ENCODE results near the gene PKN1. TPM values are rescaled to one million over a fixed set of nuclear protein-coding genes. Genes with fewer than 3 reads are reported as not detected.

PKN1 gene
- total and polyA plus RNA-seq, 9 of the 15 experiments (the other 6 are each of a cell fraction or from before 2014, with no cell fraction given), result 0.30 to 228 (median 77.5) TPM

GRCh38 chr19:14407605-14408484, 25.3 kb upstream of the PKN1 start (continued):
- TF ChIP-seq ERF (CRISPR knock-in tag; IDR thresholded peaks at IDR 0.05) (0 out of 2 replicates have a peak, but pooled peaks have one; percentile 9), MCM3 (IDR thresholded peaks at IDR 0.05) (no peak), AFF1 (IDR thresholded peaks at IDR 0.05; ENCODE audit: low read depth in 1 of 2, partially characterized antibody in 2 of 2) (no peak), CBFB (CRISPR knock-in tag; IDR thresholded peaks at IDR 0.05) (no peak), JUNB (CRISPR knock-in tag; conservative IDR thresholded peaks at IDR 0.05) (no peak), POLR3G (IDR thresholded peaks at IDR 0.05; ENCODE audit: extremely low read depth, insufficient read length, insufficient replicate concordance) (no peak), KHSRP (IDR thresholded peaks at IDR 0.05) (no peak), NCOA2 (IDR thresholded peaks at IDR 0.05; ENCODE audit: partially characterized antibody in 2 of 2) (no peak), RBFOX2 (IDR thresholded peaks at IDR 0.05; ENCODE audit: low read depth, low read length) (peak; percentile 72), SRSF3 (IDR thresholded peaks at IDR 0.05; ENCODE audit: insufficient read depth, low read length) (no peak), HBP1 (CRISPR knock-in tag; IDR thresholded peaks at IDR 0.05) (peak; percentile 78; the same call in 1 of the 2 replicates)
- TF ChIP-seq, protein P1, sequence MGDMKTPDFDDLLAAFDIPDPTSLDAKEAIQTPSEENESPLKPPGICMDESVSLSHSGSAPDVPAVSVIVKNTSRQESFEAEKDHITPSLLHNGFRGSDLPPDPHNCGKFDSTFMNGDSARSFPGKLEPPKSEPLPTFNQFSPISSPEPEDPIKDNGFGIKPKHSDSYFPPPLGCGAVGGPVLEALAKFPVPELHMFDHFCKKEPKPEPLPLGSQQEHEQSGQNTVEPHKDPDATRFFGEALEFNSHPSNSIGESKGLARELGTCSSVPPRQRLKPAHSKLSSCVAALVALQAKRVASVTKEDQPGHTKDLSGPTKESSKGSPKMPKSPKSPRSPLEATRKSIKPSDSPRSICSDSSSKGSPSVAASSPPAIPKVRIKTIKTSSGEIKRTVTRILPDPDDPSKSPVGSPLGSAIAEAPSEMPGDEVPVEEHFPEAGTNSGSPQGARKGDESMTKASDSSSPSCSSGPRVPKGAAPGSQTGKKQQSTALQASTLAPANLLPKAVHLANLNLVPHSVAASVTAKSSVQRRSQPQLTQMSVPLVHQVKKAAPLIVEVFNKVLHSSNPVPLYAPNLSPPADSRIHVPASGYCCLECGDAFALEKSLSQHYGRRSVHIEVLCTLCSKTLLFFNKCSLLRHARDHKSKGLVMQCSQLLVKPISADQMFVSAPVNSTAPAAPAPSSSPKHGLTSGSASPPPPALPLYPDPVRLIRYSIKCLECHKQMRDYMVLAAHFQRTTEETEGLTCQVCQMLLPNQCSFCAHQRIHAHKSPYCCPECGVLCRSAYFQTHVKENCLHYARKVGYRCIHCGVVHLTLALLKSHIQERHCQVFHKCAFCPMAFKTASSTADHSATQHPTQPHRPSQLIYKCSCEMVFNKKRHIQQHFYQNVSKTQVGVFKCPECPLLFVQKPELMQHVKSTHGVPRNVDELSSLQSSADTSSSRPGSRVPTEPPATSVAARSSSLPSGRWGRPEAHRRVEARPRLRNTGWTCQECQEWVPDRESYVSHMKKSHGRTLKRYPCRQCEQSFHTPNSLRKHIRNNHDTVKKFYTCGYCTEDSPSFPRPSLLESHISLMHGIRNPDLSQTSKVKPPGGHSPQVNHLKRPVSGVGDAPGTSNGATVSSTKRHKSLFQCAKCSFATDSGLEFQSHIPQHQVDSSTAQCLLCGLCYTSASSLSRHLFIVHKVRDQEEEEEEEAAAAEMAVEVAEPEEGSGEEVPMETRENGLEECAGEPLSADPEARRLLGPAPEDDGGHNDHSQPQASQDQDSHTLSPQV (IDR thresholded peaks at IDR 0.05), result no peak
- TF ChIP-seq, protein P2, sequence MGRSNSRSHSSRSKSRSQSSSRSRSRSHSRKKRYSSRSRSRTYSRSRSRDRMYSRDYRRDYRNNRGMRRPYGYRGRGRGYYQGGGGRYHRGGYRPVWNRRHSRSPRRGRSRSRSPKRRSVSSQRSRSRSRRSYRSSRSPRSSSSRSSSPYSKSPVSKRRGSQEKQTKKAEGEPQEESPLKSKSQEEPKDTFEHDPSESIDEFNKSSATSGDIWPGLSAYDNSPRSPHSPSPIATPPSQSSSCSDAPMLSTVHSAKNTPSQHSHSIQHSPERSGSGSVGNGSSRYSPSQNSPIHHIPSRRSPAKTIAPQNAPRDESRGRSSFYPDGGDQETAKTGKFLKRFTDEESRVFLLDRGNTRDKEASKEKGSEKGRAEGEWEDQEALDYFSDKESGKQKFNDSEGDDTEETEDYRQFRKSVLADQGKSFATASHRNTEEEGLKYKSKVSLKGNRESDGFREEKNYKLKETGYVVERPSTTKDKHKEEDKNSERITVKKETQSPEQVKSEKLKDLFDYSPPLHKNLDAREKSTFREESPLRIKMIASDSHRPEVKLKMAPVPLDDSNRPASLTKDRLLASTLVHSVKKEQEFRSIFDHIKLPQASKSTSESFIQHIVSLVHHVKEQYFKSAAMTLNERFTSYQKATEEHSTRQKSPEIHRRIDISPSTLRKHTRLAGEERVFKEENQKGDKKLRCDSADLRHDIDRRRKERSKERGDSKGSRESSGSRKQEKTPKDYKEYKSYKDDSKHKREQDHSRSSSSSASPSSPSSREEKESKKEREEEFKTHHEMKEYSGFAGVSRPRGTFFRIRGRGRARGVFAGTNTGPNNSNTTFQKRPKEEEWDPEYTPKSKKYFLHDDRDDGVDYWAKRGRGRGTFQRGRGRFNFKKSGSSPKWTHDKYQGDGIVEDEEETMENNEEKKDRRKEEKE (IDR thresholded peaks at IDR 0.05; ENCODE audit: borderline replicate concordance in 1 of 2, control insufficient read depth in 1 of 2, low read depth in 2 of 2, low read length in 1 of 2), result peak in 1 of 2 experiments; percentile 61; a peak in 2 of 4 replicates
